ENCODE data around the gene CUEDC1.

The CUEDC1 gene

DNA sequence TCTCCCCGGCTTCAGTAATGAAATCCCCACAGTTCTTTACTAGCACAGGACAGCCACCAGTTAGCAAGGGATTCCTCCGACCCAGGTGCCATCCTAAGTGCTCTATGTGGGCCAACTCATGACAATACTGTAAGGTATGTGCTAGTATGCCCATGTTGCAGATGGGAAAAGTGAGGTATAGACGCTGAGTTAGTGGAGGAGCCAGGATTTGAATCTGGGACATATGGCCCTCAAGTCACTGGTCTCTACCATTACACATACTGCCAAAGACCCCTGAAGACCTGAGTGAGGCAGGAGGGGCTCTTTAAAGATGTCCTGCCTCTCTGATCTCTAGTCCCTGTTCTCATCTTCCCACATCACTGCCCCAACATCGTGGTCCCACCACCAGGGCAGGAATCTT lies 69.2 kb downstream of the CUEDC1 start:
- Histone ChIP-seq H3K4me3 (no peak overlapping the region), H3K27ac (peak overlapping the region in 1 of 2 donors; percentile 9)
- TF ChIP-seq, protein P1, sequence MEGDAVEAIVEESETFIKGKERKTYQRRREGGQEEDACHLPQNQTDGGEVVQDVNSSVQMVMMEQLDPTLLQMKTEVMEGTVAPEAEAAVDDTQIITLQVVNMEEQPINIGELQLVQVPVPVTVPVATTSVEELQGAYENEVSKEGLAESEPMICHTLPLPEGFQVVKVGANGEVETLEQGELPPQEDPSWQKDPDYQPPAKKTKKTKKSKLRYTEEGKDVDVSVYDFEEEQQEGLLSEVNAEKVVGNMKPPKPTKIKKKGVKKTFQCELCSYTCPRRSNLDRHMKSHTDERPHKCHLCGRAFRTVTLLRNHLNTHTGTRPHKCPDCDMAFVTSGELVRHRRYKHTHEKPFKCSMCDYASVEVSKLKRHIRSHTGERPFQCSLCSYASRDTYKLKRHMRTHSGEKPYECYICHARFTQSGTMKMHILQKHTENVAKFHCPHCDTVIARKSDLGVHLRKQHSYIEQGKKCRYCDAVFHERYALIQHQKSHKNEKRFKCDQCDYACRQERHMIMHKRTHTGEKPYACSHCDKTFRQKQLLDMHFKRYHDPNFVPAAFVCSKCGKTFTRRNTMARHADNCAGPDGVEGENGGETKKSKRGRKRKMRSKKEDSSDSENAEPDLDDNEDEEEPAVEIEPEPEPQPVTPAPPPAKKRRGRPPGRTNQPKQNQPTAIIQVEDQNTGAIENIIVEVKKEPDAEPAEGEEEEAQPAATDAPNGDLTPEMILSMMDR (IDR thresholded peaks at IDR 0.05): no peak
- DNase-seq (ENCODE audit: low spot score): no peak

DNA sequence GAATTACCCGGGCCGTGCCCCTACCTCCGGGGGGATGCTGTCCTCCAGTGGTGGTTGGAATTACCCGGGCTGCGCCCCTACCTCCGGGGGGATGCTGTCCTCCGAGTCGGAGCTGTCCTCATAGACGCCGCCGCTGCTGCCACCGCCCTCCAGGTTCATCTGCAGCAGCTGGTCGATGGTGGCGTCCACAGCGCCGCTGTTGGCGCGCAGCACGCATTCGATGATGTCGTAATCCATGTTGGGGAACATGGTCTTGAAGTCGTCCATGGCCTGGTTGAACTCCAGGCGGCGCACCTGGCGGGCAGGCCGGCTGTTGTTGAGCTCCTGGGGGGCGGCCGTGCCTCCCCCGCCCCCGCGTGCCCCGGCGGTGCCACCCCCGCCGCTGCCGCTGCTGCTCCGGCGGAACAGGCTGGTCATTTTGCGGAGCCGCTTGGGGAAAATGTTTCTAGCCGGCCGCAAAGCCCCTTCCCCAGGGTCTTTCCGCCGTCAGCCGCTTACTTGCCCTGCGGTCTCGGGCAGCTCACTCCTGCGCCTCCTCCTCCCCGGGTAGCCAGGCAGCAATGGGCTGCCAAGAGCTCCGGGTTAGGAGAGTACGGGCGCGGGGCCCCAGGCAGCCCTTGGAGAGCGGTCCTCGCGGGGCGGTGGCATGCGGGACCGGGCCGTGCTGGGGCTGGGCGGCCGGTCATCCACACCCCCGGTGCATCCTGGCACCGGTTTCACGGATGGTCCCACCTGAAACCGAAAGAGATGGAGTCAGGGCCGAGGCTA lies 69.9 kb downstream of the CUEDC1 start:
- TF ChIP-seq, protein P1 (IDR thresholded peaks at IDR 0.05): no peak
- Histone ChIP-seq H3K27ac (no peak overlapping the region), H3K4me3 (no peak overlapping the region)
- no peak for DNase-seq (ENCODE audit: low spot score)

DNA sequence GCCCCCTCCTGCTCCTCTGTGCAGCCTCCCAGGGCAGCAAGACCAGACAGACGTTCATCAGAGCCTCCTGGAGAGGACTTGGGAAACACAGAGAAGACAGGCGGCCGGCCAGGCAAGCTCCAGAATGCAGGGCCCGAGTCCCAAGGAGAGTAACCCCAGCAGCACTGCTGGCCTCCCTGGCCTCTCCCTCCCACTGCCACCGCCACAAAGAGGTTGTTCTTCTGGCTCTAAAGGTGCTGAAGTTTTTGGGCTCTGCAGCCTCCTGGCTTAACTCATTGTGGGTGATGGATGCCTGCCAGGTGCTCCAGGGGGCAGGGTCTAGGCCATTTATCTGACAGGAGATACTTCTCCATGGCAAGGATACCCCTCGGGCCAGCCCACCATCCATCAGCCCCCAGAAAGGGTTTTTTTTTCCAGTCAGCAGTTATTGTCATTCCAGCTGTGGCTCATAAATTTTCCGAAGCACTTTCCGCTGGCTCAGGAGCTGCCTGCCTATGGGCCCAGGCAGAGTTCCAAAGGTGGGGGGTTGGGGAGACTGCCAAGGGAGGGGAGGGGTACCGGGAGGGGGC lies 73.3 kb downstream of the CUEDC1 start:
- DNase-seq (ENCODE audit: low spot score): no peak
- peak overlapping the region; percentile 65 to 96 for H3K27ac ChIP-seq

DNA sequence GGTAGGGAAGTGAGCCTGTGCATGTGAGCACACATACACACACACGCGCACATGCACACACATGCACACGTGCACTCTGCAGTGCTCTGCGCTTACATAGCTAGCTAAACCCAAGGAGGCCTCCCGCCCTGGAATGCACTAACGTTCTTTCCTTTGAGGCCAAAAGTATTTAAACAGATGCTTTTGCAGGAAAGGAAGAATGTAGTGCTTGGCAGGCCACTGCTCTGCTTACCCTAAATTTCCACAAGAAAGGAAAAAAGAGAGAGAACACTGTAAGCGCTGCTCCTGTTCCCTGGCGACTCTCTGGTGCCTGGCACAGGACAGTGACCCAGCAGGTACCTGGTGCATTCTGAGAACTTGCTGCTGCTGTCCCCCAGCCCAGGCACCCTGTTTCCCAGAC lies 74.1 kb downstream of the CUEDC1 start:
- peak overlapping the region; percentile 65 to 96 for H3K27ac ChIP-seq
- TF ChIP-seq, protein P1 (IDR thresholded peaks at IDR 0.05): no peak
- DNase-seq (ENCODE audit: low spot score): no peak
- no peak overlapping the region for H3K4me3 ChIP-seq

More for the DNA sequence above, 73.3 kb downstream of the CUEDC1 start:
- no peak overlapping the region for H3K4me3 ChIP-seq
- TF ChIP-seq, protein P1 (IDR thresholded peaks at IDR 0.05): no peak

DNA sequence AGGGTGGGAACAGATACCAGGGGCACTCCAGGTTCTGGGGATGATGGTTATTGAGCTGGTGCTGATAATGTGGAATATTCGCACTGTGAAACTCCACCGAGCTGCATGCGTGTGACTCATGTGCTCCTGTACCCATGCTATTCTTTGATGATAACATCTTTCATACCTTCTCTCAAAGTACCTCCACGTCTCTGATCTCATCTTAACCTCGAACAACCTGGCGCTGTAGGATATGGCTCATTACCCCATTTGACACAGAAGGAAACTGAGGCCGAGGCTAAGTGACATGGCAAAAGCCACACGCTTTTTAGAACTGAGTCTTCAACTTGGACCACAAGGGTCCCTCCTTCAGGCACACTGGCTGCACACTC lies 75.1 kb downstream of the CUEDC1 start:
- H3K4me3 ChIP-seq: no peak overlapping the region
- no peak for DNase-seq (ENCODE audit: low spot score)
- TF ChIP-seq, protein P1 (IDR thresholded peaks at IDR 0.05): no peak
- peak overlapping the region; percentile 32 to 96 for H3K27ac ChIP-seq

DNA sequence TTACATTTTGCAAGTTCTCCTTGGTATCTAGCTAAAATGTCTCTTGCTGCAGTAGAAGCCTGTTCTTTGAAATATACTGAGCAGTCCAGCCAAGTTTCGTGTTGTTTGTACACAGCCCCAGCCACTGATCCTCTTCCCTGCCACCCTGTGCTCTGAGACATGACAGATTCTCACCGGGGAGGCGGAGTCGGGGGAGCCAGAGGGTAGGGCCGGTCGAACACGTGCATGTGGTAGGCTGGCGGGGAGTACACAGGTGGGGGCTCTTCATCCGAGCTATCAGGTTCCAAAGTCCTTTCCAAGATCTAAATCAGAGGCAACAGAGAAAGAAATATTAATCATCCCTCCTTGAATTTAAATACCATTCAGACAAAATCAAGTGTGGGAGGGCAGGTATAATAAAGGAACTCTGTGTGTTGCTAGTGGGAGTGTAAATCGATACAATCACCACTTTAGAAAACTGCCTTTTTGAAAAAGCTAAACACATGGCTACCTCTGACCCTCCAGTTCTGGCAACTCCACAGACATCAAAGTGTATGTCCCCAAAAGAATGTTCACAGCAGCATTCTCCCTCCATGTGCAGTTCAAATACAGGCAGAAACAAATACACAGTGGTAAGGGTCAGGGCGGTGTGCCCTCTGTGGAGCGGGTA lies 75.7 kb downstream of the CUEDC1 start:
- no peak for DNase-seq (ENCODE audit: low spot score)
- H3K4me3 ChIP-seq: no peak overlapping the region
- TF ChIP-seq, protein P1 (IDR thresholded peaks at IDR 0.05): no peak
- peak overlapping the region in 1 of 2 donors; percentile 96 for H3K27ac ChIP-seq
